Activated CD4-positive, alpha-beta T cell treated with anti-CD3 and anti-CD28 coated beads for 4 hours (primary cell): ENCODE data around the gene PSMC2.
"Not testable (repeated sequence)": the region's sequence is repeated elsewhere in the genome, so short reads cannot be mapped to it uniquely, and the experiment has no call there.

Source experiments
- DNase-seq, 2 donors: peaks; one replicate each; pipeline ENCODE4 v3.0.0-alpha.2; 2020

The PSMC2 gene

GRCh38 chr7:103379270-103379975, 32.0 kb downstream of the PSMC2 start:
- no peak for DNase-seq

- no peak for DNase-seq
These were observed 33.1 kb downstream of the PSMC2 start for GRCh38 chr7:103380395-103381191.

GRCh38 chr7:103381280-103382031, 34.0 kb downstream of the PSMC2 start:
- no peak for DNase-seq

- no peak for DNase-seq
These were observed 34.6 kb downstream of the PSMC2 start for GRCh38 chr7:103382032-103382402.

GRCh38 chr7:103387242-103387641, 39.8 kb downstream of the PSMC2 start:
- no peak for DNase-seq

GRCh38 chr7:103388469-103389140, 41.2 kb downstream of the PSMC2 start:
- no peak for DNase-seq

- DNase-seq: no peak
These were observed 41.8 kb downstream of the PSMC2 start for GRCh38 chr7:103389263-103389662.

- no peak for DNase-seq
These were observed 43.7 kb downstream of the PSMC2 start for GRCh38 chr7:103391150-103391549.

- DNase-seq: no peak
These were observed 44.5 kb downstream of the PSMC2 start for GRCh38 chr7:103391976-103392375.

GRCh38 chr7:103394566-103394965, 47.1 kb downstream of the PSMC2 start:
- no peak for DNase-seq

- DNase-seq: no peak
These were observed 47.6 kb downstream of the PSMC2 start for GRCh38 chr7:103395071-103395470.

- no peak for DNase-seq
These were observed 49.0 kb downstream of the PSMC2 start for GRCh38 chr7:103396471-103396870.

- DNase-seq: no peak
These were observed 51.2 kb downstream of the PSMC2 start for GRCh38 chr7:103398483-103399127.

- not testable (repeated sequence) for DNase-seq
These were observed 52.2 kb downstream of the PSMC2 start for GRCh38 chr7:103399687-103400086.

- not testable (repeated sequence) for DNase-seq
These were observed 58.6 kb downstream of the PSMC2 start for GRCh38 chr7:103405789-103406613.

- DNase-seq: no peak
These were observed 64.7 kb downstream of the PSMC2 start for GRCh38 chr7:103412151-103412550.

GRCh38 chr7:103413407-103413806, 66.0 kb downstream of the PSMC2 start:
- DNase-seq: no peak

GRCh38 chr7:103418241-103418640, 70.8 kb downstream of the PSMC2 start:
- no peak for DNase-seq
